GM13977 (cell line): ENCODE data around the gene CDC25A.

ENCODE experiments used
- DNase-seq: peaks from one replicate; pipeline ENCODE4 v3.0.0; 2012; ENCODE audit warnings: low spot score
- CTCF ChIP-seq: IDR thresholded peaks from 2 replicates; pipeline ENCODE4 v1.5.1; 2012; ENCODE audit warnings: mild to moderate bottlenecking, control low read depth; ENCODE audit not compliant: insufficient read depth; ENCODE audit errors: extremely low read depth, missing control alignments
- in situ Hi-C: fragments of 300-500 bp; cut with MboI; formaldehyde crosslinking; loops from one replicate; pipeline ENCODE4 v1.12.0; 2022; ENCODE audit warnings: low sequenced_read_pairs, low pct_unique_long_range_greater_than_20kb, mixed read lengths, inconsistent platforms; ENCODE audit not compliant: unreplicated experiment

The CDC25A gene

GRCh38 chr3:48140336-48140757 lies 47.9 kb downstream of the CDC25A start:
- in situ Hi-C loops, result no loop called here
- TF ChIP-seq CTCF, result no peak
- no peak for DNase-seq

GRCh38 chr3:48137425-48137999 lies 50.7 kb downstream of the CDC25A start:
- TF ChIP-seq CTCF, result no peak
- no peak for DNase-seq
- in situ Hi-C loops, result no loop called here

- in situ Hi-C loops, result no loop called here
- TF ChIP-seq CTCF, result no peak
- no peak for DNase-seq
Measured at GRCh38 chr3:48135552-48136495, 52.4 kb downstream of the CDC25A start.

GRCh38 chr3:48130321-48130904 lies 57.8 kb downstream of the CDC25A start:
- no peak for TF ChIP-seq CTCF
- in situ Hi-C loops, result no loop called here
- DNase-seq, result no peak

- no peak for DNase-seq
- in situ Hi-C loops, result no loop called here
- no peak for TF ChIP-seq CTCF
Measured at GRCh38 chr3:48129921-48130320, 58.3 kb downstream of the CDC25A start.

- no peak for TF ChIP-seq CTCF
- in situ Hi-C loops, result no loop called here
- no peak for DNase-seq
Measured at GRCh38 chr3:48128774-48129173, 59.4 kb downstream of the CDC25A start.
